Liver (tissue), 9 donors: ENCODE data around the gene ITGB7. TPM values are rescaled to one million over a fixed set of nuclear protein-coding genes. Genes with fewer than 3 reads are reported as not detected.
A peak's percentile ranks its signal among the peaks of the same experiment; 100 is the strongest.

Experiments
- DNase-seq: peaks from one replicate; pipeline ENCODE4 v3.0.0-alpha.2; 2017; ENCODE audit warnings: low spot score
- H3K27ac ChIP-seq, 2 donors: one replicate each; pipeline ENCODE4 v1.7.0; 2013; ENCODE audit warnings: inconsistent platforms in 2 of 2, low read length in 2 of 2, control low read depth in 1 of 2, low read depth in 1 of 2, mild to moderate bottlenecking in 1 of 2
- H3K27me3 ChIP-seq, 4 donors: one replicate each; pipeline versions ENCODE4 v1.6.1 to v1.7.0; 2013; ENCODE audit warnings: low read length in 3 of 4, inconsistent platforms in 1 of 4, mild to moderate bottlenecking in 1 of 4, moderate library complexity in 1 of 4; ENCODE audit not compliant: control insufficient read depth in 4 of 4, insufficient read depth in 4 of 4
- H3K36me3 ChIP-seq, 4 donors: one replicate each; pipeline versions ENCODE4 v1.6.1 to v1.7.0; 2013; ENCODE audit warnings: low read length in 3 of 4, mild to moderate bottlenecking in 3 of 4, low read depth in 1 of 4, moderate library complexity in 1 of 4; ENCODE audit not compliant: control insufficient read depth in 4 of 4, insufficient read depth in 3 of 4
- H3K4me1 ChIP-seq, 4 donors: one replicate each; pipeline versions ENCODE4 v1.6.1 to v1.7.0; 2013; ENCODE audit warnings: low read length in 3 of 4, mild to moderate bottlenecking in 3 of 4, moderate library complexity in 1 of 4; ENCODE audit not compliant: control insufficient read depth in 4 of 4, insufficient read depth in 4 of 4
- H3K4me3 ChIP-seq, 3 donors: one replicate each; pipeline versions ENCODE4 v1.6.1 to v1.7.0; 2013; ENCODE audit warnings: low read length in 3 of 3, control low read depth in 1 of 3, low read depth in 1 of 3, mild to moderate bottlenecking in 1 of 3
- H3K9ac ChIP-seq, 2 donors: one replicate each; pipeline ENCODE4 v1.7.0; 2013; ENCODE audit warnings: low read length in 2 of 2, mild to moderate bottlenecking in 2 of 2, moderate library complexity in 2 of 2, control low read depth in 1 of 2, low read depth in 1 of 2
- H3K9me3 ChIP-seq, 4 donors: one replicate each; pipeline versions ENCODE4 v1.6.1 to v1.7.0; 2013; ENCODE audit warnings: low read length in 3 of 4; ENCODE audit not compliant: control insufficient read depth in 4 of 4
- ATF3 ChIP-seq: IDR thresholded peaks from 2 replicates; pipeline ENCODE4 v1.6.1; 2016; ENCODE audit warnings: antibody characterized with exemption
- CTCF ChIP-seq: fragments of 150-350 bp; IDR thresholded peaks from 2 replicates; pipeline ENCODE4 v1.5.1; 2017; ENCODE audit warnings: improper control_type of control experiment, low read depth, low read length; ENCODE audit not compliant: missing input control
- EGR1 ChIP-seq, 2 donors: IDR thresholded peaks; 2 replicates each; pipeline ENCODE4 v1.6.1; 2016 to 2018; ENCODE audit warnings: antibody characterized with exemption in 2 of 2, low read depth in 2 of 2
- FOXA1 ChIP-seq: IDR thresholded peaks from 2 replicates; pipeline ENCODE4 v1.6.1; 2016; ENCODE audit warnings: antibody characterized with exemption
- FOXA2 ChIP-seq: IDR thresholded peaks from 2 replicates; pipeline ENCODE4 v1.6.1; 2016; ENCODE audit warnings: antibody characterized with exemption
- GABPA ChIP-seq, 2 donors: IDR thresholded peaks in 1 of 2; conservative IDR thresholded peaks in 1 of 2; 2 replicates each; pipeline ENCODE4 v1.6.1; 2016; ENCODE audit warnings: antibody characterized with exemption in 2 of 2, mild to moderate bottlenecking in 1 of 2, moderate library complexity in 1 of 2
- HNF4A ChIP-seq, 2 donors: conservative IDR thresholded peaks; 2 replicates each; pipeline ENCODE4 v1.6.1; 2016; ENCODE audit warnings: antibody characterized with exemption in 2 of 2, mild to moderate bottlenecking in 2 of 2
- HNF4G ChIP-seq: IDR thresholded peaks from 2 replicates; pipeline ENCODE4 v1.6.1; 2016; ENCODE audit warnings: antibody characterized with exemption
- JUND ChIP-seq, 2 donors: IDR thresholded peaks; 2 replicates each; pipeline ENCODE4 v1.6.1; 2016; ENCODE audit warnings: antibody characterized with exemption in 2 of 2
- NR2F2 ChIP-seq: IDR thresholded peaks from 2 replicates; pipeline ENCODE4 v1.6.1; 2016; ENCODE audit warnings: antibody characterized with exemption
- RAD21 ChIP-seq, 2 donors: IDR thresholded peaks; 2 replicates each; pipeline ENCODE4 v1.6.1; 2016; ENCODE audit warnings: antibody characterized with exemption in 2 of 2, mild to moderate bottlenecking in 2 of 2
- RXRA ChIP-seq, 2 donors: IDR thresholded peaks; 2 replicates each; pipeline ENCODE4 v1.6.1; 2017 to 2018; ENCODE audit warnings: antibody characterized with exemption in 2 of 2, mild to moderate bottlenecking in 1 of 2
- SP1 ChIP-seq: IDR thresholded peaks from 2 replicates; pipeline ENCODE4 v1.6.1; 2018; ENCODE audit warnings: antibody characterized with exemption, mild to moderate bottlenecking
- TAF1 ChIP-seq: conservative IDR thresholded peaks from 2 replicates; pipeline ENCODE4 v1.6.1; 2016; ENCODE audit warnings: antibody characterized with exemption, mild to moderate bottlenecking
- YY1 ChIP-seq: IDR thresholded peaks from 2 replicates; pipeline ENCODE4 v1.6.1; 2016; ENCODE audit warnings: antibody characterized with exemption, mild to moderate bottlenecking
- WGBS: extraction: QIAGEN DNeasy Blood & Tissue Kit; methylation state at CpG from one replicate; pipeline ENCODE4 v1.1.7; 2013; 5-methylcytosine and 5-hydroxymethylcytosine counted together
- polyA plus RNA-seq, 2 donors: library from polyadenylated mRNA; stranded (reverse) in 1 of 2; unstranded in 1 of 2; fragments of 200-250 nt in 1 of 2; fragments of >200 nt in 1 of 2; fragmentation: Nextera tagmentation in 1 of 2; extraction: Ambion mirVana in 1 of 2; gene quantifications; one replicate each; pipeline versions ENCODE4 v1.2.1 to v1.2.3, GENCODE V29; 2013 to 2015
- total RNA-seq, 2 donors: library from RNA; depleted of rRNA; stranded (reverse); fragments of >200 nt; gene quantifications; one replicate each; pipeline ENCODE4 v1.2.3, GENCODE V29; 2014
- TF ChIP-seq, protein P1 (sequence below): IDR thresholded peaks from 2 replicates; pipeline ENCODE4 v1.6.1; 2016; ENCODE audit warnings: antibody characterized with exemption
- TF ChIP-seq, protein P2 (sequence below): IDR thresholded peaks from 2 replicates; pipeline ENCODE4 v1.6.1; 2016; ENCODE audit warnings: antibody characterized with exemption
- TF ChIP-seq, protein P3 (sequence below): IDR thresholded peaks from 2 replicates; pipeline ENCODE4 v1.6.1; 2016; ENCODE audit warnings: antibody characterized with exemption, mild to moderate bottlenecking
- donor health status: healthy.
- donor health status: healthy.
- donor health status: healthy.
- donor health status: healthy.
- donor health status: healthy.

Gene ITGB7
- total and polyA plus RNA-seq, 4 donors = 1.7 to 2.4 (median 2.1) TPM

GRCh38 chr12:53194973-53195372 lies 12.1 kb downstream of the ITGB7 start:
- no peaks in the 10 kb centered on the region for H3K27me3 ChIP-seq
- no peak overlapping the region for H3K27ac ChIP-seq
- TF ChIP-seq HNF4A (conservative IDR thresholded peaks at IDR 0.05) (peak in 1 of 2 donors; percentile 5), NR2F2 (no peak)
- H3K36me3 ChIP-seq = peaks cover 0 to 15% (median 6%) of the 10 kb centered on the region in 4 donors
- no peaks in the 10 kb centered on the region for H3K9me3 ChIP-seq
- peaks cover 0 to 39% (median 33%) of the 10 kb centered on the region in 4 donors for H3K4me1 ChIP-seq
- no peak overlapping the region for H3K4me3 ChIP-seq
- no peak for DNase-seq
- WGBS = 93% methylated on average over 1 of the region's 1 CpG
- no peak overlapping the region for H3K9ac ChIP-seq

DNA sequence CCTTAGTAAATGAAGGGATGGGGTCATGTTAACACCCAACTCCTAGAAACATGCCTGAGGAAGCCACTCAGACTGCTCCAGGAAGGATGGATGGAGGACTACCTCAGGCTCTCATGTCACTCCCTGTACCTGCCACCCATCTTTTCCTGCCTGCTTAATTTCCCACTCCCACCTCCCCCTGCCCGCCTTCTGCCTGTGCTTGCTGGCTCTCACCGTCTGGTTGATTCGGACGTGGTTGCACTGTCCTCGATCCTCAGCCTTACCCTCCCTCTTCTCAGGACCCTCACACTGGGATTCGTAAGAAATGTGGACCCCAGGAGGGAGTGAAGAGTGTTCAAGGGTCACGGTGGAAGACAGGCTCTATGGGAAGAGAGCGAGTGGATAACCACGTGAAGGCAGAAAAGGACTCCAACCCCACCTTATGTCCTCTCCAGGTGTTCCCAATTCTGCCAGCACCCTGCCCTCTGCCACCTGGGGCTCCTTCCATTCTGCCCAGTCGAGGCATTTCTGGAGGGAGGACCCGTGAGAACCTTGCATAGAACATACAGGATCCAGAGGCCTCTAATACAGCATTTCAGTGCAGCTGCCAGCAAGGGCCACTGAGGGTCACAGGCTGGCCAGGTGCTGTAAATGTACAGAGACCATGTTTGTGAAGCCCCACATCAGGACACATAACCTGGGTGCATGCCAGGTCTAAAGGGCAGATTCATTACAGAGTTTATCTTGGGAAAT lies 12.9 kb downstream of the ITGB7 start:
- WGBS = 82% methylated on average over 11 of the region's 11 CpGs
- no peak for TF ChIP-seq HNF4G
- TF ChIP-seq JUND (IDR thresholded peaks at IDR 0.05) = no peak
- TF ChIP-seq CTCF = no peak
- no peak for TF ChIP-seq SP1
- no peak for TF ChIP-seq HNF4A (conservative IDR thresholded peaks at IDR 0.05)
- no peak for TF ChIP-seq NR2F2
- TF ChIP-seq RAD21 (IDR thresholded peaks at IDR 0.05) = no peak
- TF ChIP-seq FOXA1 = no peak
- TF ChIP-seq, protein P1, sequence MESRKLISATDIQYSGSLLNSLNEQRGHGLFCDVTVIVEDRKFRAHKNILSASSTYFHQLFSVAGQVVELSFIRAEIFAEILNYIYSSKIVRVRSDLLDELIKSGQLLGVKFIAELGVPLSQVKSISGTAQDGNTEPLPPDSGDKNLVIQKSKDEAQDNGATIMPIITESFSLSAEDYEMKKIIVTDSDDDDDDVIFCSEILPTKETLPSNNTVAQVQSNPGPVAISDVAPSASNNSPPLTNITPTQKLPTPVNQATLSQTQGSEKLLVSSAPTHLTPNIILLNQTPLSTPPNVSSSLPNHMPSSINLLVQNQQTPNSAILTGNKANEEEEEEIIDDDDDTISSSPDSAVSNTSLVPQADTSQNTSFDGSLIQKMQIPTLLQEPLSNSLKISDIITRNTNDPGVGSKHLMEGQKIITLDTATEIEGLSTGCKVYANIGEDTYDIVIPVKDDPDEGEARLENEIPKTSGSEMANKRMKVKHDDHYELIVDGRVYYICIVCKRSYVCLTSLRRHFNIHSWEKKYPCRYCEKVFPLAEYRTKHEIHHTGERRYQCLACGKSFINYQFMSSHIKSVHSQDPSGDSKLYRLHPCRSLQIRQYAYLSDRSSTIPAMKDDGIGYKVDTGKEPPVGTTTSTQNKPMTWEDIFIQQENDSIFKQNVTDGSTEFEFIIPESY = no peak
- TF ChIP-seq FOXA2 = no peak
- no peak for TF ChIP-seq YY1
- TF ChIP-seq, protein P2, sequence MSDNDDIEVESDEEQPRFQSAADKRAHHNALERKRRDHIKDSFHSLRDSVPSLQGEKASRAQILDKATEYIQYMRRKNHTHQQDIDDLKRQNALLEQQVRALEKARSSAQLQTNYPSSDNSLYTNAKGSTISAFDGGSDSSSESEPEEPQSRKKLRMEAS = no peak
- TF ChIP-seq, protein P3, sequence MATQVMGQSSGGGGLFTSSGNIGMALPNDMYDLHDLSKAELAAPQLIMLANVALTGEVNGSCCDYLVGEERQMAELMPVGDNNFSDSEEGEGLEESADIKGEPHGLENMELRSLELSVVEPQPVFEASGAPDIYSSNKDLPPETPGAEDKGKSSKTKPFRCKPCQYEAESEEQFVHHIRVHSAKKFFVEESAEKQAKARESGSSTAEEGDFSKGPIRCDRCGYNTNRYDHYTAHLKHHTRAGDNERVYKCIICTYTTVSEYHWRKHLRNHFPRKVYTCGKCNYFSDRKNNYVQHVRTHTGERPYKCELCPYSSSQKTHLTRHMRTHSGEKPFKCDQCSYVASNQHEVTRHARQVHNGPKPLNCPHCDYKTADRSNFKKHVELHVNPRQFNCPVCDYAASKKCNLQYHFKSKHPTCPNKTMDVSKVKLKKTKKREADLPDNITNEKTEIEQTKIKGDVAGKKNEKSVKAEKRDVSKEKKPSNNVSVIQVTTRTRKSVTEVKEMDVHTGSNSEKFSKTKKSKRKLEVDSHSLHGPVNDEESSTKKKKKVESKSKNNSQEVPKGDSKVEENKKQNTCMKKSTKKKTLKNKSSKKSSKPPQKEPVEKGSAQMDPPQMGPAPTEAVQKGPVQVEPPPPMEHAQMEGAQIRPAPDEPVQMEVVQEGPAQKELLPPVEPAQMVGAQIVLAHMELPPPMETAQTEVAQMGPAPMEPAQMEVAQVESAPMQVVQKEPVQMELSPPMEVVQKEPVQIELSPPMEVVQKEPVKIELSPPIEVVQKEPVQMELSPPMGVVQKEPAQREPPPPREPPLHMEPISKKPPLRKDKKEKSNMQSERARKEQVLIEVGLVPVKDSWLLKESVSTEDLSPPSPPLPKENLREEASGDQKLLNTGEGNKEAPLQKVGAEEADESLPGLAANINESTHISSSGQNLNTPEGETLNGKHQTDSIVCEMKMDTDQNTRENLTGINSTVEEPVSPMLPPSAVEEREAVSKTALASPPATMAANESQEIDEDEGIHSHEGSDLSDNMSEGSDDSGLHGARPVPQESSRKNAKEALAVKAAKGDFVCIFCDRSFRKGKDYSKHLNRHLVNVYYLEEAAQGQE = no peak
- TF ChIP-seq EGR1 (IDR thresholded peaks at IDR 0.05; ENCODE audit: low read depth in 2 of 2) = no peak
- TF ChIP-seq RXRA (IDR thresholded peaks at IDR 0.05) = no peak
- no peak for TF ChIP-seq ATF3
- no peak for TF ChIP-seq TAF1
- no peak for TF ChIP-seq GABPA (IDR thresholded peaks at IDR 0.05 in 1 of 2, conservative IDR thresholded peaks at IDR 0.05 in 1 of 2)
- H3K9me3 ChIP-seq = no peaks in the 10 kb centered on the region
- peaks cover 0 to 15% (median 6%) of the 10 kb centered on the region in 4 donors for H3K36me3 ChIP-seq
- H3K27ac ChIP-seq = no peak overlapping the region
- H3K4me3 ChIP-seq = no peak overlapping the region
- DNase-seq = no peak
- H3K9ac ChIP-seq = no peak overlapping the region
- H3K27me3 ChIP-seq = no peaks in the 10 kb centered on the region
- H3K4me1 ChIP-seq = peaks cover 0 to 43% (median 36%) of the 10 kb centered on the region in 4 donors
